Cerebellar nuclear complex (tissue), 1 donor: ENCODE results near the gene MEPE.
"Not testable (repeated sequence)": the region's sequence is repeated elsewhere in the genome, so short reads cannot be mapped to it uniquely, and the experiment has no call there.

Source experiments
- DNase-seq, 2 experiments: peaks; one replicate each; lab custom pipeline; 2025; lab: John Stamatoyannopoulos, UW

MEPE gene

GRCh38 chr4:87882861-87883260, 50.1 kb downstream of the MEPE start:
- DNase-seq: no peak

- DNase-seq: no peak
Observed at GRCh38 chr4:87884976-87885549, 52.3 kb downstream of the MEPE start.

- no peak for DNase-seq
Observed at GRCh38 chr4:87886083-87886482, 53.3 kb downstream of the MEPE start.

GRCh38 chr4:87890753-87891152, 58.0 kb downstream of the MEPE start:
- not testable (repeated sequence) for DNase-seq

GRCh38 chr4:87895964-87896621, 63.3 kb downstream of the MEPE start:
- no peak for DNase-seq
